ENCODE data around the gene MINDY2. TPM values are rescaled to one million over a fixed set of nuclear protein-coding genes. Genes with fewer than 3 reads are reported as not detected.

MINDY2 gene
- total and polyA plus RNA-seq, 9 of the 15 experiments (the other 6 are each of a cell fraction or from before 2014, with no cell fraction given) = 2.4 to 15.3 (median 7.2) TPM

DNA sequence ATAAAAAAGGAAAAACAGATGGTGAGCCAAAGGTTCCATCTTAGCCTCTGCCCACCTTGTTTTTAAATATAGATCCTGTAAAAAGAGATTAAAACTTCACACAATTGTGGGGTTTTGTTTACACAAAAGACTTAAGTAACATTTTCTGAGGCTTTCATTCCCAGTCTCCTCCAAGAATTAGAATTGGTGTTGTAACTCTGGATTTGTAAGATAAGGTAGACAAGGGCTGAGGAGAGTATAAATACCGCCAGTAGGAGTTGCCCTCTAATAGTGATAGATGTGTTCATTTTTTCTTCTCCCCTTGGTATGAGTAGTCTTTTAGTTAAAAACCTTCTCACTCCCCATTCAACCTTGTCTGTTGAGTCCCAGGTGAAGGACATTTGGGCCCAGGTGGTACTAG is 8.5 kb downstream of the MINDY2 start (continued):
- TF ChIP-seq, protein P1, sequence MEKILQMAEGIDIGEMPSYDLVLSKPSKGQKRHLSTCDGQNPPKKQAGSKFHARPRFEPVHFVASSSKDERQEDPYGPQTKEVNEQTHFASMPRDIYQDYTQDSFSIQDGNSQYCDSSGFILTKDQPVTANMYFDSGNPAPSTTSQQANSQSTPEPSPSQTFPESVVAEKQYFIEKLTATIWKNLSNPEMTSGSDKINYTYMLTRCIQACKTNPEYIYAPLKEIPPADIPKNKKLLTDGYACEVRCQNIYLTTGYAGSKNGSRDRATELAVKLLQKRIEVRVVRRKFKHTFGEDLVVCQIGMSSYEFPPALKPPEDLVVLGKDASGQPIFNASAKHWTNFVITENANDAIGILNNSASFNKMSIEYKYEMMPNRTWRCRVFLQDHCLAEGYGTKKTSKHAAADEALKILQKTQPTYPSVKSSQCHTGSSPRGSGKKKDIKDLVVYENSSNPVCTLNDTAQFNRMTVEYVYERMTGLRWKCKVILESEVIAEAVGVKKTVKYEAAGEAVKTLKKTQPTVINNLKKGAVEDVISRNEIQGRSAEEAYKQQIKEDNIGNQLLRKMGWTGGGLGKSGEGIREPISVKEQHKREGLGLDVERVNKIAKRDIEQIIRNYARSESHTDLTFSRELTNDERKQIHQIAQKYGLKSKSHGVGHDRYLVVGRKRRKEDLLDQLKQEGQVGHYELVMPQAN (IDR thresholded peaks at IDR 0.05; ENCODE audit: borderline replicate concordance) = no peak
- TF ChIP-seq ZNF197 (CRISPR knock-in tag; IDR thresholded peaks at IDR 0.05; ENCODE audit: low read depth) = no peak
- no peak for TF ChIP-seq ZNF584 (CRISPR knock-in tag; IDR thresholded peaks at IDR 0.05; ENCODE audit: low read depth)
- no peak for TF ChIP-seq PTTG1 (tag; IDR thresholded peaks at IDR 0.05; ENCODE audit: low read depth)
- no peak for TF ChIP-seq POLR2AphosphoS2 (IDR thresholded peaks at IDR 0.05; ENCODE audit: low read length)
- TF ChIP-seq ZNF12 (CRISPR knock-in tag; IDR thresholded peaks at IDR 0.05) = no peak
- TF ChIP-seq POU5F1 (IDR thresholded peaks at IDR 0.05; ENCODE audit: borderline replicate concordance, low read depth, low read length, partially characterized antibody) = no peak
- peak; percentile 69 for TF ChIP-seq CEBPB (tag; IDR thresholded peaks at IDR 0.05)
- TF ChIP-seq, protein P2, sequence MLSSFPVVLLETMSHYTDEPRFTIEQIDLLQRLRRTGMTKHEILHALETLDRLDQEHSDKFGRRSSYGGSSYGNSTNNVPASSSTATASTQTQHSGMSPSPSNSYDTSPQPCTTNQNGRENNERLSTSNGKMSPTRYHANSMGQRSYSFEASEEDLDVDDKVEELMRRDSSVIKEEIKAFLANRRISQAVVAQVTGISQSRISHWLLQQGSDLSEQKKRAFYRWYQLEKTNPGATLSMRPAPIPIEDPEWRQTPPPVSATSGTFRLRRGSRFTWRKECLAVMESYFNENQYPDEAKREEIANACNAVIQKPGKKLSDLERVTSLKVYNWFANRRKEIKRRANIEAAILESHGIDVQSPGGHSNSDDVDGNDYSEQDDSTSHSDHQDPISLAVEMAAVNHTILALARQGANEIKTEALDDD (IDR thresholded peaks at IDR 0.05) = no peak
- TF ChIP-seq TBL1XR1 (IDR thresholded peaks at IDR 0.05; ENCODE audit: low read length in 2 of 2) = no peak
- no peak for TF ChIP-seq SRSF1 (IDR thresholded peaks at IDR 0.05; ENCODE audit: low read depth, low read length)
- TF ChIP-seq EGR1 (conservative IDR thresholded peaks at IDR 0.05) = no peak
- 0 out of 2 replicates have a peak, but pooled peaks have one; percentile 34 for TF ChIP-seq CBFA2T3 (IDR thresholded peaks at IDR 0.05)
- no peak for TF ChIP-seq SAP30 (IDR thresholded peaks at IDR 0.05; ENCODE audit: borderline replicate concordance, insufficient read depth, low read depth, low read length, poor library complexity, severe bottlenecking)
- TF ChIP-seq, protein P3, sequence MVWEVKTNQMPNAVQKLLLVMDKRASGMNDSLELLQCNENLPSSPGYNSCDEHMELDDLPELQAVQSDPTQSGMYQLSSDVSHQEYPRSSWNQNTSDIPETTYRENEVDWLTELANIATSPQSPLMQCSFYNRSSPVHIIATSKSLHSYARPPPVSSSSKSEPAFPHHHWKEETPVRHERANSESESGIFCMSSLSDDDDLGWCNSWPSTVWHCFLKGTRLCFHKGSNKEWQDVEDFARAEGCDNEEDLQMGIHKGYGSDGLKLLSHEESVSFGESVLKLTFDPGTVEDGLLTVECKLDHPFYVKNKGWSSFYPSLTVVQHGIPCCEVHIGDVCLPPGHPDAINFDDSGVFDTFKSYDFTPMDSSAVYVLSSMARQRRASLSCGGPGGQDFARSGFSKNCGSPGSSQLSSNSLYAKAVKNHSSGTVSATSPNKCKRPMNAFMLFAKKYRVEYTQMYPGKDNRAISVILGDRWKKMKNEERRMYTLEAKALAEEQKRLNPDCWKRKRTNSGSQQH (CRISPR knock-in tag; IDR thresholded peaks at IDR 0.05) = no peak
- TF ChIP-seq RAD21 (CRISPR knock-in tag; conservative IDR thresholded peaks at IDR 0.05 in 1 of 2, IDR thresholded peaks at IDR 0.05 in 1 of 2) = peak in 1 of 2 experiments; percentile 24; a peak in 2 of 4 replicates
- 0 out of 2 replicates have a peak, but pooled peaks have one; percentile 5 for TF ChIP-seq FOSL1 (tag; conservative IDR thresholded peaks at IDR 0.05)
- no peak for TF ChIP-seq ZBTB17 (CRISPR knock-in tag; IDR thresholded peaks at IDR 0.05)
- TF ChIP-seq, protein P4, sequence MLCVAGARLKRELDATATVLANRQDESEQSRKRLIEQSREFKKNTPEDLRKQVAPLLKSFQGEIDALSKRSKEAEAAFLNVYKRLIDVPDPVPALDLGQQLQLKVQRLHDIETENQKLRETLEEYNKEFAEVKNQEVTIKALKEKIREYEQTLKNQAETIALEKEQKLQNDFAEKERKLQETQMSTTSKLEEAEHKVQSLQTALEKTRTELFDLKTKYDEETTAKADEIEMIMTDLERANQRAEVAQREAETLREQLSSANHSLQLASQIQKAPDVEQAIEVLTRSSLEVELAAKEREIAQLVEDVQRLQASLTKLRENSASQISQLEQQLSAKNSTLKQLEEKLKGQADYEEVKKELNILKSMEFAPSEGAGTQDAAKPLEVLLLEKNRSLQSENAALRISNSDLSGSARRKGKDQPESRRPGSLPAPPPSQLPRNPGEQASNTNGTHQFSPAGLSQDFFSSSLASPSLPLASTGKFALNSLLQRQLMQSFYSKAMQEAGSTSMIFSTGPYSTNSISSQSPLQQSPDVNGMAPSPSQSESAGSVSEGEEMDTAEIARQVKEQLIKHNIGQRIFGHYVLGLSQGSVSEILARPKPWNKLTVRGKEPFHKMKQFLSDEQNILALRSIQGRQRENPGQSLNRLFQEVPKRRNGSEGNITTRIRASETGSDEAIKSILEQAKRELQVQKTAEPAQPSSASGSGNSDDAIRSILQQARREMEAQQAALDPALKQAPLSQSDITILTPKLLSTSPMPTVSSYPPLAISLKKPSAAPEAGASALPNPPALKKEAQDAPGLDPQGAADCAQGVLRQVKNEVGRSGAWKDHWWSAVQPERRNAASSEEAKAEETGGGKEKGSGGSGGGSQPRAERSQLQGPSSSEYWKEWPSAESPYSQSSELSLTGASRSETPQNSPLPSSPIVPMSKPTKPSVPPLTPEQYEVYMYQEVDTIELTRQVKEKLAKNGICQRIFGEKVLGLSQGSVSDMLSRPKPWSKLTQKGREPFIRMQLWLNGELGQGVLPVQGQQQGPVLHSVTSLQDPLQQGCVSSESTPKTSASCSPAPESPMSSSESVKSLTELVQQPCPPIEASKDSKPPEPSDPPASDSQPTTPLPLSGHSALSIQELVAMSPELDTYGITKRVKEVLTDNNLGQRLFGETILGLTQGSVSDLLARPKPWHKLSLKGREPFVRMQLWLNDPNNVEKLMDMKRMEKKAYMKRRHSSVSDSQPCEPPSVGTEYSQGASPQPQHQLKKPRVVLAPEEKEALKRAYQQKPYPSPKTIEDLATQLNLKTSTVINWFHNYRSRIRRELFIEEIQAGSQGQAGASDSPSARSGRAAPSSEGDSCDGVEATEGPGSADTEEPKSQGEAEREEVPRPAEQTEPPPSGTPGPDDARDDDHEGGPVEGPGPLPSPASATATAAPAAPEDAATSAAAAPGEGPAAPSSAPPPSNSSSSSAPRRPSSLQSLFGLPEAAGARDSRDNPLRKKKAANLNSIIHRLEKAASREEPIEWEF (CRISPR knock-in tag; IDR thresholded peaks at IDR 0.05) = no peak

Data from K562 (cell line).